GM12875 (cell line): Measurements from ENCODE around the gene IFNL2.
"Not testable (repeated sequence)": the region's sequence is repeated elsewhere in the genome, so short reads cannot be mapped to it uniquely, and the experiment has no call there.

Experiments used
- H3K4me3 ChIP-seq: one replicate; pipeline ENCODE4 v1.5.1; 2011; ENCODE audit warnings: low read depth, low read length, control low read depth
- TF ChIP-seq, protein P1 (sequence below): IDR thresholded peaks from 2 replicates; pipeline ENCODE4 v1.5.1; 2011; ENCODE audit warnings: low read depth, mild to moderate bottlenecking, control low read depth, inconsistent platforms, low read length, moderate library complexity, borderline replicate concordance; ENCODE audit not compliant: insufficient read depth

The IFNL2 gene

DNA sequence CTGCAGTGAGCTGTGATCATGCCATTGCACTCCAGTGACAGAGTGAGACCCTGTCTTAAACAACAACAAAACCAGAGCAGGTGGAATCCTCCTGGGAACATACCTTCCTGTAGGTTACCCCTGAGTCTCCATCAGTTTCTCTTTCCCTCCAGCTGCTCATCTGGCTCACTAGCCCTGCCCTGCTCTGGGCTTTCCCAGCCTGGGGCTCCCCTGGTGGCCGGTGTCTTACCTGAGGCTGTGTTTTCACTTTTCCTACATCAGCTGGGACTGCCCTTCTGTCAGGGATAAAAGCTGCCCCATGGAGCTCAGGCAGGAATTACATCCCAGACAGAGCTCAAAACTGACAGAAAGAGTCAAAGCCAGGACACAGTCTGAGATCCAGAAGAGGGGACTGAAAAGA is at the start of gene IFNL2:
TSS of gene IFNL2 (plus strand) at position 312 of the 400 bp plus-strand sequence. CDS start 173 bp downstream, outside the sequence.
- not testable (repeated sequence) for H3K4me3 ChIP-seq

- H3K4me3 ChIP-seq = not testable (repeated sequence)
Observed at GRCh38 chr19:39219108-39219507, 49.1 kb upstream of the IFNL2 start.

DNA sequence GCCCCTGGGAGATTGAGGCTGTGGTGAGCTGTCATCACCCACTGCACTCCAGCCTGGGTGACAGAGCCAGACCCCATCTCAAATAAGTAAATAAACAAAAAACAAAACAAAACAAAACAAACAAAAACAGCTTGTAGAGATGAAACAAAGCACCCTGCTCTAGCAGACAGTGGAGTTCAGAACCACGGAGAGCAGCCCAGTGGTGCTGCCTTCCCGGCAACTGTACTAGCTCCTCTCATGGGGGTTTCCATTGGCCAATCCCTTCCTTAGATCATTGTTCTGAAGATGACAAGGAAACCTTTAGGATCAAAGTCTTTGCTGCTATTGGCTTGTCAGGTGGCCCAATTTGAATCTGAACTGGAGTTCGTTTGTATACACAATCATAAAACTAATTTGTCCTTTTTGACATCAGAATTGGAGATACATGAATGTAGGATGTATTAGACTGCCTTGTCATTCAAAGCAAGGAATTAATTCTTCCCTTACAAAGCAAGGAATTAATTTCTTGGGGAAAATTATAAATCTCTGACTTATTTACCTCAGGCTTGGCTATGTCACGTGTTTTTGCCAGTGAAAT is 44.4 kb upstream of the IFNL2 start:
- no peak overlapping the region for H3K4me3 ChIP-seq
- TF ChIP-seq, protein P1, sequence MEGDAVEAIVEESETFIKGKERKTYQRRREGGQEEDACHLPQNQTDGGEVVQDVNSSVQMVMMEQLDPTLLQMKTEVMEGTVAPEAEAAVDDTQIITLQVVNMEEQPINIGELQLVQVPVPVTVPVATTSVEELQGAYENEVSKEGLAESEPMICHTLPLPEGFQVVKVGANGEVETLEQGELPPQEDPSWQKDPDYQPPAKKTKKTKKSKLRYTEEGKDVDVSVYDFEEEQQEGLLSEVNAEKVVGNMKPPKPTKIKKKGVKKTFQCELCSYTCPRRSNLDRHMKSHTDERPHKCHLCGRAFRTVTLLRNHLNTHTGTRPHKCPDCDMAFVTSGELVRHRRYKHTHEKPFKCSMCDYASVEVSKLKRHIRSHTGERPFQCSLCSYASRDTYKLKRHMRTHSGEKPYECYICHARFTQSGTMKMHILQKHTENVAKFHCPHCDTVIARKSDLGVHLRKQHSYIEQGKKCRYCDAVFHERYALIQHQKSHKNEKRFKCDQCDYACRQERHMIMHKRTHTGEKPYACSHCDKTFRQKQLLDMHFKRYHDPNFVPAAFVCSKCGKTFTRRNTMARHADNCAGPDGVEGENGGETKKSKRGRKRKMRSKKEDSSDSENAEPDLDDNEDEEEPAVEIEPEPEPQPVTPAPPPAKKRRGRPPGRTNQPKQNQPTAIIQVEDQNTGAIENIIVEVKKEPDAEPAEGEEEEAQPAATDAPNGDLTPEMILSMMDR = no peak

DNA sequence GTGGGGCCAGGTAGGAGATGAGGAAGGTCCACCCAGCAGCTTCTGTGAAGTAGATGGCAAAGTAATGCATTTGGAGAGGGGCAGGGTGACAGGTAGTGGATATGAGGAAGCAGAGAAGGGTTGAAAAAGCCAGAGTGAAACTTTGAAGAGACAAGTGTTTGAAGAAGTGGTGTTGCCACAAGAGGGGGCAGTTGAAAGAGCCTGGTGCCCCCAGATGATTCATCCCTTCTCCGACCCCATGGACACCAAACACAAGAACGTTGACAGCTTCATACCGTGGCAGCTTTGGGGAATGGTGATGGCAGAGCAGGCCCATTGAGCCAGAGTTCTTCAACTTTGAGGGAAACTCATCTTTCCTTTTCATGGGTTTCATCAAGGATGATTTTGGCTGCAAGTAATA is 43.3 kb upstream of the IFNL2 start:
- no peak overlapping the region for H3K4me3 ChIP-seq
- TF ChIP-seq, protein P1 = no peak

DNA sequence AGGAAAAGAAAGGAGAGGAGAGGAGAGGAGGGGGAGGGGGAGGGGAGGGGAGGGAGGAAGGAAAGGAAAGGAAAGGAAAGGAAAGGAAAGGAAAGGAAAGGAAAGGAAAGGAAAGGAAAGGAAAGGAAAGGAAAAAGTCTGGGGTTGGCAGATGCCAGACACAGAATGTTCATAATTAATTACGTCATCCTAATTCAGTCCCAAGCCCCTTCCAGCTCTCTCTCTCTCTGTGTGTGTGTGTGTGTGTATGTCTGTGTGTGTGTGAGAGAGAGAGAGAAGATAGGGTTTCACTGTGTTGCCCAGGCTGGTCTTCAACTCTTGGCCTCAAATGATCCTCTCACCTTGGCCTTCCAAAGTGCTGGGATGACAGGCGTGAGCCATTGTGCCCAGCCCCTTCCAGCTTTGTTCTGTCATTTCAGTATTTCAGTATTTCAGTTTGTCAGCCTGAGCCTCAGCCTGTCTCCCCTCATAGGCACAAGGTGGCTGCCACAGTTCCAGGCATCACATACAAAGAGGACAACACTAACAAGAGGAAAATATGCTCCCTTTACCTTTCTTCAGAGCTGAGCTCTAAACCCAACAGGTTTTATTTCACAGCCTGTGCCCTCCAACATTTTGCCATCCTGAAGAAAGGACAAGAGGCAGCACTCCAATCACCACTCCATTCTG is 38.0 kb upstream of the IFNL2 start:
- no peak overlapping the region for H3K4me3 ChIP-seq
- TF ChIP-seq, protein P1 = no peak

DNA sequence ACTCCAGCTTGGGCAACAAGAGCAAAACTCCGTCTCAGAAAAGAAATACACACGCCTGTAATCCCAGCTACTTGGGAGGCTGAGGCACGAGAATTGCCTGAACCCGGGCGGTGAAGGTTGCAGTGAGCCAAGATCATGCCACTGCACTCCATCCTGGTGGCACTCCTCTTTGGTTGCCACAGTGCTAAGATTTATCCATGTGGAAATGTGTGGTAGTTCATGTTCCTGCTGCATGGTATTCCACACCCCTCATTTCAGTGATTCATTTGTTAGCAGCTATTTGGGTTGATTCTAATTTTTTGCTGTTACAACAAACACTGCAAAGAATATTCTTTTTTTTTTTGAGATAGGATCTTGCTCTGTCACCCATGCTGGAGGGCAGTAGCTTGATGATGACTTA is 35.5 kb upstream of the IFNL2 start:
- TF ChIP-seq, protein P1 = no peak
- no peak overlapping the region for H3K4me3 ChIP-seq

DNA sequence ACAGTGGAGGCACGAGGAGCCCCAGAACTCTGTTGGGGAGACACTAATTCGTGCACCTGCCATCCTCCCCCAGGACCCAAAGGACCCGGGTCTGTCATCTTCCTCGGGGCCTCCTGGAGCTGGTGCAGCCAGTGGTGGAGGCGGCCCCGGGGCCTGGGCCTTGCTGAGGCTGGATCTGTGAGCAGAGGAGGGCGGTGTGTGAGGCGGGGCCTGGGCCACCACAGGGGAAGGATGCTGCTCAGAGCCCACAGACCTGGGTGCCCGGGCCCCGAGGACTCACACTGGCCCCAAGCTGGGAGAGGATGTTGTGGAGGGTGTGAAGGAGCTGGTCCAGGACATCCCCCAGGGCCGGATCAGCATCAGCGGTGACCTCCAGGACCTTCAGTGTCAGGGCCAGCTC is 31.7 kb upstream of the IFNL2 start:
- TF ChIP-seq, protein P1 = no peak
- H3K4me3 ChIP-seq = no peak overlapping the region
